Mesenteric fat pad (tissue), 1 donor: Measurements from ENCODE around the gene PBX4. TPM values are rescaled to one million over a fixed set of nuclear protein-coding genes. Genes with fewer than 3 reads are reported as not detected.

Experiments
- DNase-seq: peaks from one replicate; pipeline ENCODE4 v3.0.0-alpha.2; 2020; ENCODE audit warnings: low spot score
- total RNA-seq: library from RNA; stranded (reverse); fragmentation: NEBNext Ultra II Directional; extraction: Animal tissue kit (Norgen Biotek cat#: 25700); gene quantifications from one replicate; pipeline ENCODE4 v1.2.1, GENCODE V29; 2021
- donor health status: DM: yes; HTN: yes; CAD: no.

Gene PBX4
- total RNA-seq, 1 donor from 2014 or later: 2.0 TPM

GRCh38 chr19:19527674-19528625, 90.5 kb downstream of the PBX4 start:
- no peak for DNase-seq

GRCh38 chr19:19527371-19527656, 91.2 kb downstream of the PBX4 start:
- DNase-seq: no peak

GRCh38 chr19:19526581-19527370, 91.7 kb downstream of the PBX4 start:
- DNase-seq: no peak

- DNase-seq: no peak
Measured at GRCh38 chr19:19525611-19526380, 92.7 kb downstream of the PBX4 start.

- no peak for DNase-seq
Measured at GRCh38 chr19:19524053-19524452, 94.4 kb downstream of the PBX4 start.

- no peak for DNase-seq
Measured at GRCh38 chr19:19523177-19523576, 95.3 kb downstream of the PBX4 start.

DNA sequence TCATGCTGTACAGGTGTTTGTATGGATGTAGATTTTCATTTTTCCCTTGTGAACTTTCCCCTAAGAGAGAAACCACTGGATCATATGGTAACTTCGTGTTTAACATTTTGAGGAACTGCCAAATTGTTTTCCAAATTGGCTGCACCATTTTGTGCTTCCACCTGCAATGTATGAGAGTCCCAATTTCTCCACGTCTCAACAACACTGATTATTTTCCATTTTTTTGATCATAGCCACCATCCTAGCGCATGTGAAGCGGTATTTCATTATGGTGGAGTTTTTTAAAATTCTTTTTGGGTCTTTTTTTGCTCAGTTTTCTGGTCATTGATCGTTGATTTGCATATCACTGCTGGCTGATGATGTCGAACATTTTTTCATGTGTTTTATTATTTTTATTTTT, 97.5 kb downstream of the PBX4 start:
- DNase-seq: no peak

- DNase-seq: no peak
Measured at GRCh38 chr19:19517235-19517619, 101.3 kb downstream of the PBX4 start.

- peak; percentile 98 for DNase-seq
Measured at GRCh38 chr19:19515642-19516519, 102.6 kb downstream of the PBX4 start, which contains the start of gene NDUFA13. TSS of gene NDUFA13 (plus strand) at chr19:19516225. CDS start at chr19:19516239, 14 bp downstream.

GRCh38 chr19:19514881-19515641, 103.4 kb downstream of the PBX4 start, which contains the start of gene TSSK6:
TSS of gene TSSK6 (minus strand) at chr19:19515548. CDS start at chr19:19515427, 121 bp downstream.
- no peak for DNase-seq

GRCh38 chr19:19514215-19514657, 104.3 kb downstream of the PBX4 start:
- DNase-seq: no peak

- DNase-seq: no peak
Measured at GRCh38 chr19:19513682-19514081, 104.8 kb downstream of the PBX4 start.

Other genes with a start within 250 kb of the PBX4 start
- gene GATAD2A, start 213.0 kb downstream of the PBX4 start, total RNA-seq: 98.9 TPM
- 0.74 TPM for gene TSSK6, start 103.1 kb downstream of the PBX4 start, total RNA-seq
- gene NDUFA13, start 102.5 kb downstream of the PBX4 start, total RNA-seq: 295 TPM
- gene YJEFN3, start 89.8 kb downstream of the PBX4 start, total RNA-seq: 3.1 TPM
- gene CILP2, start 80.4 kb downstream of the PBX4 start, total RNA-seq: 2.2 TPM
- gene LPAR2, start 9.5 kb upstream of the PBX4 start, total RNA-seq: 5.8 TPM
- gene GMIP, start 25.0 kb upstream of the PBX4 start, total RNA-seq: 21.3 TPM
- gene ATP13A1, start 45.0 kb upstream of the PBX4 start, total RNA-seq: 38.4 TPM
- 7.3 TPM for gene ZNF101, start 50.2 kb upstream of the PBX4 start, total RNA-seq
- 3.1 TPM for gene ZNF14, start 114.4 kb upstream of the PBX4 start, total RNA-seq
- 16.4 TPM for gene ZNF506, start 203.1 kb upstream of the PBX4 start, total RNA-seq
- gene ZNF253, start 247.2 kb upstream of the PBX4 start, total RNA-seq: 6.5 TPM